Glutamatergic neuron (in vitro differentiated cells): ENCODE results near the gene ST6GALNAC3. TPM values are rescaled to one million over a fixed set of nuclear protein-coding genes. Genes with fewer than 3 reads are reported as not detected.

Source experiments
- DNase-seq: peaks from one replicate; pipeline ENCODE4 v3.0.0; 2022
- H3K27ac Mint-ChIP-seq: one replicate; pipeline ENCODE4 v1.8.0; 2020; ENCODE audit warnings: mild to moderate bottlenecking, mixed read lengths, inconsistent platforms; ENCODE audit not compliant: unreplicated experiment
- H3K27me3 Mint-ChIP-seq: one replicate; pipeline ENCODE4 v1.8.0; 2020; ENCODE audit warnings: mild to moderate bottlenecking, moderate library complexity, mixed read lengths, inconsistent platforms; ENCODE audit not compliant: unreplicated experiment
- H3K36me3 Mint-ChIP-seq: one replicate; pipeline ENCODE4 v1.8.0; 2020; ENCODE audit warnings: mild to moderate bottlenecking, mixed read lengths, inconsistent platforms; ENCODE audit not compliant: unreplicated experiment
- H3K4me1 Mint-ChIP-seq: one replicate; pipeline ENCODE4 v1.8.0; 2020; ENCODE audit warnings: mild to moderate bottlenecking, low read depth, mixed read lengths, inconsistent platforms; ENCODE audit not compliant: unreplicated experiment
- H3K4me3 Mint-ChIP-seq: one replicate; pipeline ENCODE4 v1.8.0; 2020; ENCODE audit warnings: mild to moderate bottlenecking, mixed read lengths, inconsistent platforms; ENCODE audit not compliant: unreplicated experiment
- H3K9me3 Mint-ChIP-seq: one replicate; pipeline ENCODE4 v1.8.0; 2020; ENCODE audit warnings: mild to moderate bottlenecking, moderate library complexity, mixed read lengths, inconsistent platforms; ENCODE audit not compliant: unreplicated experiment
- total RNA-seq: library from RNA; stranded (reverse); fragmentation: NEBNext Ultra II Directional; extraction: Animal tissue kit (Norgen Biotek cat#: 25700); gene quantifications from one replicate; pipeline ENCODE4 v1.2.1, GENCODE V29; 2021; ENCODE audit not compliant: unreplicated experiment
- TF ChIP-seq, protein P1 (sequence below): fragments of 200-600 bp; sonication (generic); IDR thresholded peaks from one replicate; pipeline ENCODE4 v1.5.0; 2021; ENCODE audit not compliant: partially characterized antibody, unreplicated experiment

ST6GALNAC3 gene
- total RNA-seq, 1 donor from 2014 or later, result 6.5 TPM

DNA sequence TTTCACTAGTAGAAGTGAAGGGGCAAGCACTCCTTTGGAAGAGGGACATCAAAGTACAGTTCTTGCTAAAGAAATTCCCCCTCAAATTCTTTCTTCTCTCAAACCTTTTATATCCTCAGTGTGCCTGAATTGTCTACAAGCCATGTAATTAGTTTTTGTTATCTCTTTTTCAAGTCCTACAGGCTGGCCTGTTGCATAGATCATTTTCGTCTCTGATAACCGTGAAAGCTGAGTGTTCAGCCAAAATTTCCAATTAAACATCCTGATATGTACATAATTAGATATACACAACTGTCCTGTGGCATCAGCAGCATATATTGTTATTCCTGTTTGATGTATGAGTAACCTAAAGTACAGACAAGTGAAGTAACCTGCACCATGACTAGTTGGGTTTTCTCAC lies 417.2 kb downstream of the ST6GALNAC3 start:
- H3K27me3 Mint-ChIP-seq, result peaks cover 2% of the 10 kb centered on the region
- H3K4me3 Mint-ChIP-seq, result no peak overlapping the region
- DNase-seq, result no peak
- H3K9me3 Mint-ChIP-seq, result peaks cover 2% of the 10 kb centered on the region
- H3K4me1 Mint-ChIP-seq, result peaks cover 3% of the 10 kb centered on the region
- no peaks in the 10 kb centered on the region for H3K36me3 Mint-ChIP-seq
- TF ChIP-seq, protein P1, sequence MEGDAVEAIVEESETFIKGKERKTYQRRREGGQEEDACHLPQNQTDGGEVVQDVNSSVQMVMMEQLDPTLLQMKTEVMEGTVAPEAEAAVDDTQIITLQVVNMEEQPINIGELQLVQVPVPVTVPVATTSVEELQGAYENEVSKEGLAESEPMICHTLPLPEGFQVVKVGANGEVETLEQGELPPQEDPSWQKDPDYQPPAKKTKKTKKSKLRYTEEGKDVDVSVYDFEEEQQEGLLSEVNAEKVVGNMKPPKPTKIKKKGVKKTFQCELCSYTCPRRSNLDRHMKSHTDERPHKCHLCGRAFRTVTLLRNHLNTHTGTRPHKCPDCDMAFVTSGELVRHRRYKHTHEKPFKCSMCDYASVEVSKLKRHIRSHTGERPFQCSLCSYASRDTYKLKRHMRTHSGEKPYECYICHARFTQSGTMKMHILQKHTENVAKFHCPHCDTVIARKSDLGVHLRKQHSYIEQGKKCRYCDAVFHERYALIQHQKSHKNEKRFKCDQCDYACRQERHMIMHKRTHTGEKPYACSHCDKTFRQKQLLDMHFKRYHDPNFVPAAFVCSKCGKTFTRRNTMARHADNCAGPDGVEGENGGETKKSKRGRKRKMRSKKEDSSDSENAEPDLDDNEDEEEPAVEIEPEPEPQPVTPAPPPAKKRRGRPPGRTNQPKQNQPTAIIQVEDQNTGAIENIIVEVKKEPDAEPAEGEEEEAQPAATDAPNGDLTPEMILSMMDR, result no peak
- no peak overlapping the region for H3K27ac Mint-ChIP-seq

DNA sequence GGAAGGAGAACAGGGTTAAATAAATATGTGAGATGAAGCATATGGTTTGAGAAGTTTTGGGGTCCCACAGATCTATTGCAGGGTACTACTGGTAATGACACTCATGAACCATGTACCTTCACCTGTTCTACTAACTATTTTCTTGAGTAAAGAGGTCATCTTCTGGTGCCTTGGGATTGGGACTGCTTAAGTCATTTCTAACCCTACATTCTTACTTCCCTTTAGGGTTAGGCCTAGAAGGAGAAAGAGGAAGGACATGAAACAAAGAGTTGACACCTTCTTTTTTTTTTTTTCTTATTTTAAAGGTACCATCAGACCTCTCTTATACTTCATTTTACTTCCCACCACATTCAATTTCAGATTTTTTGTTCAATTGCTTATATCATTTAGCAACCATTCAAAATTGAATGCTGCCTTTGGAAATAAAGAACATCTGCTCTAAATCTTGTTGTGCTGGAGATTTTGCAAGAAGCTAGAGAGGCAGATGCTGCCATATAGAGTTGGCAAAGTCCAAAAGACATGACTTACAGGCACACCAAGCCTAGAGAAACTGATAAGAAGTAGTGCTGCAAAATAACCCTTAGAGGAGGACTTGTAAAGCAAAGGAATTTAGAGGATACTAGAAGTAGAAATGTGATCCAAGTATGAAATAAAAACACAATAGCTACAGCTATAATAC lies 418.3 kb downstream of the ST6GALNAC3 start:
- DNase-seq, result no peak
- H3K27ac Mint-ChIP-seq, result no peak overlapping the region
- H3K27me3 Mint-ChIP-seq, result peaks cover 2% of the 10 kb centered on the region
- TF ChIP-seq, protein P1, result no peak
- no peaks in the 10 kb centered on the region for H3K9me3 Mint-ChIP-seq
- H3K36me3 Mint-ChIP-seq, result no peaks in the 10 kb centered on the region
- H3K4me3 Mint-ChIP-seq, result no peak overlapping the region
- H3K4me1 Mint-ChIP-seq, result peaks cover 8% of the 10 kb centered on the region

DNA sequence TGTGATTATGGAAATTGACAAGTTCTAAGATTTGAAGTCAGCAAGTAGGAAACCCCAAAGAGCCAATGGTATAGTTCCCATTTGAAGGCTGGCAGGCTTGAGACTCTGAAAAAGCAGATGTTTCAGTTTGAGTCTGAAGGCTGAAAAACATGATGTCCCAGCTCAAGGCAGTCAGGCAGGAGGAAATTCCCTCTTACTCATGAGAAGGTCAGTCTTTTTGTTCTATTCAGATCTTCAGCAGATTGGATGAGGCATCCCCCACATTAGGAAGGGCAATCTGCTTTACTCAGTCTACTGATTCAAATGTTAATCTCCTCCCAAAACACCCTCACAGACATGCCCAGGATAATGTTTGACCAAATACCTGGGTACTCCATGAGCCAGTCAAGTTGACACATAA lies 420.3 kb downstream of the ST6GALNAC3 start:
- TF ChIP-seq, protein P1, result no peak
- Mint-ChIP-seq H3K27ac (no peak overlapping the region), H3K27me3 (peaks cover 2% of the 10 kb centered on the region), H3K4me1 (peaks cover 8% of the 10 kb centered on the region), H3K36me3 (no peaks in the 10 kb centered on the region), H3K9me3 (no peaks in the 10 kb centered on the region), H3K4me3 (no peak overlapping the region)
- DNase-seq, result no peak

DNA sequence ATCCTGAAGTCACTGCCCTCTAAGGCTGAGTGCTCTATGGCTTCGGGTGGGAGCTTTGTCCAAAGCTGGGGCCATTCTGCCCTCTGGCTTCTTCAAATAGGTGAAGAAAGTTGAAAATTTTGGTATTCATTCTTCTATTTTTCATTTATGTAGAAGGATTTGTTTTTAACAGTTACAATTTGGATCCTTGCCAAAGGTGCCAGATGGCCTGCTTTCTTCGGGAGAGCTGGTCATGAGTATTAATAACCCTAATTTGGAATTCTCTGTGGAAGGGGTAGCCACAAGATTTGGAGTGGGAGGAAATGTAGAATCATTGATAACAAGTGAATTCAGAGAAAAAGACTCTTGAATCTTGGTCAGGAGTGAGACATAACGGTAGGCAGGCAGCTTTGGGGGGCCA lies 422.3 kb downstream of the ST6GALNAC3 start:
- Mint-ChIP-seq H3K27me3 (peaks cover 2% of the 10 kb centered on the region), H3K36me3 (no peaks in the 10 kb centered on the region), H3K9me3 (no peaks in the 10 kb centered on the region), H3K27ac (no peak overlapping the region), H3K4me1 (peaks cover 8% of the 10 kb centered on the region), H3K4me3 (no peak overlapping the region)
- TF ChIP-seq, protein P1, result no peak
- DNase-seq, result no peak

DNA sequence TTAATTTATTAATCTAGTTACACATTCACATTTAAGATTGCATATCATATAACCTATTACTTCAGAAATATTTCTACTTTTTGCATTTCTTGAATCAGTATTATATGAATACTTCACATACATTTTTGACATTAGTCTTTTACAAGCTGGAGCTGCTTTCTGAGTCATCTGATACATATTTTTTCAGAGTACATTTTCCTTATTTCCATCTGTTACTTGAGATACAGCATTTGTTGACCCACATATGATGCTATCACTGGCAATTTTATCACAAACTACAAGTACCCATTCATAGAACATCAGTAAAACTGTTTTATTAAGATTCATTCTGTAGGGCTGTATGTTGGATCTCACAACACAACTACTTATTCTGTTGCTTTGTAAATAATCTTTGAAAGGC lies 425.6 kb downstream of the ST6GALNAC3 start:
- TF ChIP-seq, protein P1, result no peak
- no peak for DNase-seq
- H3K27me3 Mint-ChIP-seq, result peaks cover 3% of the 10 kb centered on the region
- no peak overlapping the region for H3K4me3 Mint-ChIP-seq
- H3K27ac Mint-ChIP-seq, result no peak overlapping the region
- H3K4me1 Mint-ChIP-seq, result peaks cover 8% of the 10 kb centered on the region
- H3K36me3 Mint-ChIP-seq, result no peaks in the 10 kb centered on the region
- H3K9me3 Mint-ChIP-seq, result no peaks in the 10 kb centered on the region
